Activated naive CD8-positive, alpha-beta T cell treated with anti-CD3 and anti-CD28 coated beads for 36 hours (primary cell): ENCODE results near the gene PRR12. TPM values are rescaled to one million over a fixed set of nuclear protein-coding genes. Genes with fewer than 3 reads are reported as not detected.
"Not testable (repeated sequence)": the region's sequence is repeated elsewhere in the genome, so short reads cannot be mapped to it uniquely, and the experiment has no call there.

Experiments
- DNase-seq: peaks from one replicate; pipeline ENCODE4 v3.0.0; 2021
- H3K27ac Mint-ChIP-seq: one replicate; pipeline ENCODE4 v1.8.0; 2022; ENCODE audit warnings: mild to moderate bottlenecking, moderate library complexity, mixed read lengths
- H3K27me3 Mint-ChIP-seq: one replicate; pipeline ENCODE4 v1.8.0; 2022; ENCODE audit warnings: mild to moderate bottlenecking, mixed read lengths
- H3K36me3 Mint-ChIP-seq: one replicate; pipeline ENCODE4 v1.8.0; 2021; ENCODE audit warnings: mild to moderate bottlenecking, mixed read lengths
- H3K4me1 Mint-ChIP-seq: one replicate; pipeline ENCODE4 v1.8.0; 2021; ENCODE audit warnings: mixed read lengths
- H3K4me3 Mint-ChIP-seq: one replicate; pipeline ENCODE4 v1.8.0; 2022; ENCODE audit warnings: mild to moderate bottlenecking, moderate library complexity, mixed read lengths
- H3K9me3 Mint-ChIP-seq: one replicate; pipeline ENCODE4 v1.8.0; 2022; ENCODE audit warnings: mixed read lengths
- total RNA-seq, 2 experiments: library from RNA; stranded (reverse); gene quantifications; one replicate each; pipeline ENCODE4 v1.2.3, GENCODE V29; 2021

Gene PRR12
- total RNA-seq, 2 experiments from 2014 or later = 16.0 to 17.8 TPM

- no peak for DNase-seq
- H3K4me1 Mint-ChIP-seq = peaks cover 16% of the 10 kb centered on the region
- peaks cover 25% of the 10 kb centered on the region for H3K36me3 Mint-ChIP-seq
- H3K4me3 Mint-ChIP-seq = no peak overlapping the region
- H3K27ac Mint-ChIP-seq = no peak overlapping the region
- H3K9me3 Mint-ChIP-seq = no peaks in the 10 kb centered on the region
- no peaks in the 10 kb centered on the region for H3K27me3 Mint-ChIP-seq
Observed at GRCh38 chr19:49615861-49616260, 24.9 kb downstream of the PRR12 start.

GRCh38 chr19:49616532-49616931 is 25.6 kb downstream of the PRR12 start:
- peaks cover 25% of the 10 kb centered on the region for H3K36me3 Mint-ChIP-seq
- peaks cover 16% of the 10 kb centered on the region for H3K4me1 Mint-ChIP-seq
- H3K4me3 Mint-ChIP-seq = no peak overlapping the region
- H3K27me3 Mint-ChIP-seq = no peaks in the 10 kb centered on the region
- DNase-seq = no peak
- H3K27ac Mint-ChIP-seq = no peak overlapping the region
- no peaks in the 10 kb centered on the region for H3K9me3 Mint-ChIP-seq

- Mint-ChIP-seq H3K36me3 (peaks cover 25% of the 10 kb centered on the region), H3K27me3 (no peaks in the 10 kb centered on the region), H3K9me3 (no peaks in the 10 kb centered on the region), H3K4me3 (no peak overlapping the region), H3K27ac (no peak overlapping the region), H3K4me1 (peaks cover 16% of the 10 kb centered on the region)
- DNase-seq = no peak
Observed at GRCh38 chr19:49616945-49617344, 26.0 kb downstream of the PRR12 start.

- H3K9me3 Mint-ChIP-seq, DNase-seq, H3K4me3 Mint-ChIP-seq, H3K27me3 Mint-ChIP-seq: not testable (repeated sequence)
- Mint-ChIP-seq H3K4me1 (peaks cover 12% of the 10 kb centered on the region), H3K27ac (peak overlapping the region; percentile 36), H3K36me3 (peaks cover 25% of the 10 kb centered on the region)
Observed at GRCh38 chr19:49617860-49618259, 26.9 kb downstream of the PRR12 start.

- no peak overlapping the region for H3K27ac Mint-ChIP-seq
- H3K36me3 Mint-ChIP-seq = peaks cover 12% of the 10 kb centered on the region
- no peak overlapping the region for H3K4me3 Mint-ChIP-seq
- H3K27me3 Mint-ChIP-seq = no peaks in the 10 kb centered on the region
- H3K4me1 Mint-ChIP-seq = no peaks in the 10 kb centered on the region
- no peak for DNase-seq
- no peaks in the 10 kb centered on the region for H3K9me3 Mint-ChIP-seq
Observed at GRCh38 chr19:49624967-49625910, 34.3 kb downstream of the PRR12 start.

- H3K27me3 Mint-ChIP-seq = no peaks in the 10 kb centered on the region
Observed at GRCh38 chr19:49626226-49626625, 35.2 kb downstream of the PRR12 start.

GRCh38 chr19:49629659-49630058 is 38.7 kb downstream of the PRR12 start:
- no peaks in the 10 kb centered on the region for H3K27me3 Mint-ChIP-seq
- H3K4me3 Mint-ChIP-seq = no peak overlapping the region
- no peaks in the 10 kb centered on the region for H3K9me3 Mint-ChIP-seq
- no peaks in the 10 kb centered on the region for H3K4me1 Mint-ChIP-seq
- DNase-seq = no peak
- H3K36me3 Mint-ChIP-seq = peaks cover 6% of the 10 kb centered on the region
- peak overlapping the region; percentile 28 for H3K27ac Mint-ChIP-seq

More at GRCh38 chr19:49626226-49626625, 35.2 kb downstream of the PRR12 start:
- peaks cover 12% of the 10 kb centered on the region for H3K36me3 Mint-ChIP-seq
- H3K4me3 Mint-ChIP-seq = no peak overlapping the region
- no peaks in the 10 kb centered on the region for H3K9me3 Mint-ChIP-seq
- no peaks in the 10 kb centered on the region for H3K4me1 Mint-ChIP-seq
- no peak for DNase-seq
- no peak overlapping the region for H3K27ac Mint-ChIP-seq

- Mint-ChIP-seq H3K36me3 (peaks cover 6% of the 10 kb centered on the region), H3K4me3 (no peak overlapping the region), H3K4me1 (no peaks in the 10 kb centered on the region), H3K27me3 (no peaks in the 10 kb centered on the region), H3K27ac (no peak overlapping the region), H3K9me3 (no peaks in the 10 kb centered on the region)
- DNase-seq = no peak
Observed at GRCh38 chr19:49631014-49631588, 40.1 kb downstream of the PRR12 start.

GRCh38 chr19:49631610-49632192 is 40.7 kb downstream of the PRR12 start:
- H3K4me3 Mint-ChIP-seq = no peak overlapping the region
- H3K4me1 Mint-ChIP-seq = no peaks in the 10 kb centered on the region
- no peaks in the 10 kb centered on the region for H3K27me3 Mint-ChIP-seq
- H3K9me3 Mint-ChIP-seq = no peaks in the 10 kb centered on the region
- peak overlapping the region; percentile 16 for H3K27ac Mint-ChIP-seq
- DNase-seq = no peak
- peaks cover 6% of the 10 kb centered on the region for H3K36me3 Mint-ChIP-seq

GRCh38 chr19:49632576-49632975 is 41.6 kb downstream of the PRR12 start:
- Mint-ChIP-seq H3K9me3 (no peaks in the 10 kb centered on the region), H3K36me3 (peaks cover 3% of the 10 kb centered on the region), H3K27ac (no peak overlapping the region), H3K27me3 (no peaks in the 10 kb centered on the region), H3K4me1 (peaks cover 1% of the 10 kb centered on the region), H3K4me3 (no peak overlapping the region)
- DNase-seq = no peak

GRCh38 chr19:49633273-49633672 is 42.3 kb downstream of the PRR12 start:
- not testable (repeated sequence) for H3K27ac Mint-ChIP-seq, DNase-seq, H3K36me3 Mint-ChIP-seq, H3K27me3 Mint-ChIP-seq, H3K9me3 Mint-ChIP-seq, H3K4me3 Mint-ChIP-seq, H3K4me1 Mint-ChIP-seq

- H3K27ac Mint-ChIP-seq = no peak overlapping the region
Observed at GRCh38 chr19:49635530-49636232, 44.7 kb downstream of the PRR12 start.

GRCh38 chr19:49636233-49636932 is 45.4 kb downstream of the PRR12 start:
- no peak overlapping the region for H3K27ac Mint-ChIP-seq
- no peaks in the 10 kb centered on the region for H3K27me3 Mint-ChIP-seq
- H3K36me3 Mint-ChIP-seq = peaks cover 5% of the 10 kb centered on the region
- DNase-seq = no peak
- no peaks in the 10 kb centered on the region for H3K9me3 Mint-ChIP-seq
- peaks cover 24% of the 10 kb centered on the region for H3K4me1 Mint-ChIP-seq
- no peak overlapping the region for H3K4me3 Mint-ChIP-seq

More at GRCh38 chr19:49635530-49636232, 44.7 kb downstream of the PRR12 start:
- H3K36me3 Mint-ChIP-seq = peaks cover 2% of the 10 kb centered on the region
- H3K9me3 Mint-ChIP-seq = no peaks in the 10 kb centered on the region
- H3K4me3 Mint-ChIP-seq = no peak overlapping the region
- no peaks in the 10 kb centered on the region for H3K27me3 Mint-ChIP-seq
- DNase-seq = no peak
- H3K4me1 Mint-ChIP-seq = peaks cover 20% of the 10 kb centered on the region
